Adipocyte (in vitro differentiated cells): ENCODE data around the gene EEF1AKMT4.

Source experiments
- DNase-seq: peaks from one replicate; pipeline ENCODE4 v3.0.0-alpha.2; 2015; ENCODE audit warnings: low read depth
- H3K27me3 ChIP-seq: replicated peaks from 2 replicates; pipeline ENCODE4 v1.7.0; 2013; ENCODE audit warnings: mild to moderate bottlenecking, low read length, moderate library complexity; ENCODE audit not compliant: control insufficient read depth, insufficient read depth
- H3K36me3 ChIP-seq: 2 replicates; pipeline ENCODE4 v1.7.0; 2013; ENCODE audit warnings: low read length, mild to moderate bottlenecking, moderate library complexity; ENCODE audit not compliant: control insufficient read depth, insufficient read depth, severe bottlenecking
- H3K4me1 ChIP-seq: 2 replicates; pipeline ENCODE4 v1.7.0; 2013; ENCODE audit warnings: mild to moderate bottlenecking, low read length, moderate library complexity; ENCODE audit not compliant: control insufficient read depth, insufficient read depth
- H3K4me3 ChIP-seq: 2 replicates; pipeline ENCODE4 v1.7.0; 2013; ENCODE audit warnings: mild to moderate bottlenecking, low read length, moderate library complexity
- H3K9ac ChIP-seq: 2 replicates; pipeline ENCODE4 v1.7.0; 2013; ENCODE audit warnings: mild to moderate bottlenecking, low read length, moderate library complexity
- H3K9me3 ChIP-seq: 2 replicates; pipeline ENCODE4 v1.7.0; 2013; ENCODE audit warnings: mild to moderate bottlenecking, low read length, moderate library complexity; ENCODE audit not compliant: control insufficient read depth

EEF1AKMT4 gene

DNA sequence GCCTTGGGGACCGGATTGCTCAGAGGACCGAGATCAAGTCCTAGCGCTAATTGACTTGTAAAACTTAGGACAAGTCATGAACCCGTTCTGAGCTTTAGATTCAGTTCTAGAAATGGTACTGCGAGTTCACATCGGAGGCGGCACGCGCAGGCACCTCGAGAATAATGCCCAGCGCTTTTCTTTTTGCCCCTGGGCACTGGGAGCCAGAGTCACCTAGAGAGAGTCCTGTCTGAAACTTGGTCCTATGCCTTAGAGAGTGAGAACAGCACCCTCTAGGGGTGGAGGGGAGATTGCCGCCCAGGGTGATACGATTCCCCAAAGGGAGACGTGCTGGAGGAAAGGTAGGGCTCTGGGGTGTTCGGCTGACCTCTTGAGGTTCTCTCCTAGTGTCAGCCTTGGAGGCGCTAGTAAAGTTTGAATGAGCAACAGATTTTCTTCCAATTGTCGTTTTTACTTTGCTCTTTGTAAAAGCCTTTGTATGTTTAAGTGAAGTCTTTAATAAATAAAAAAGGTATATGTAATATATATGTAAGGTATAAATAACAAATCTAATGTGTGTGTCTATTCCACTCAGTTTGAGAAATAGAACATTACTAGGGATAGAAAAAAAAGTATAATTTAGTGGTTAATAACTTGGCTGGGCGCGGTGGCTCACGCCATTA is 826 bp downstream of the EEF1AKMT4 start:
- H3K27me3 ChIP-seq, result no peaks in the 10 kb centered on the region
- peak; percentile 97 for DNase-seq
- peaks cover 4% of the 10 kb centered on the region for H3K36me3 ChIP-seq
- H3K9me3 ChIP-seq, result no peaks in the 10 kb centered on the region
- H3K4me3 ChIP-seq, result peak overlapping the region; percentile 98
- peak overlapping the region; percentile 95 for H3K9ac ChIP-seq
- peaks cover 10% of the 10 kb centered on the region for H3K4me1 ChIP-seq

DNA sequence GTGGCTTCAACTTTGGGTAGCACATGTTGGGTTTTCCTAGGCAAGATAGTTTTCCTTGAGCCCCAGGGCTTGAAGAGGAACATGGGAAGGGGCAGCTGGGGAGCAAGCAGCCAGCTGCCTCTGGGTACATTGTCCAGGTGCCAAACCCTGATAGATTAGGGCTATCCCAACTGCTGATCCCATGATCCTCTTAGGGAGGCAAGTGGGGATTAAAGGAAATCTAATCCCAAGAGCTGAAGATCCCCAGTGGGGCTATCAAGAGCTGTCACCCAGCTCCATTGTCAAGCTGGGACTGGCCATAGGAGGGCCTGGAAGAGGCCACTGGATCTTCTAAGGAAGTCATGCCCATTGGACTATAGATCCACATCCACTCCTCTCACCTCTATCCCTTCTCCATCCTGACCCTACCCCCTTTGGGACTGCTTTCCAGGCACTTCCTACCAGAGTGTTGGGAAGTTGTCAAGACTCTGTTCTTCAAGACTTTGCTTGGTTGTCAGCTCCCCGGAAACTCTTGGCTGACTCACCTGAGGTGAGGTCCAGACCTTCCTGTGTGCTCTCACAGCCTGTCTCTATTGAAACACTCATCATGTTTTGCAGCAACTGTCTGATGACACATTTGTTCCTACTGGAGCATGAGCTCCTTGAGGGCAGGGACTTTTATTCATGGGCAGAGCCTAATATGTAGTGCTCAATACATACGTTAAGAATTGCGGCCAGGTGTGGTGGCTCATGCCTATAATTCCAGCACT is 6.0 kb downstream of the EEF1AKMT4 start:
- no peak for DNase-seq
- Histone ChIP-seq H3K9me3 (no peaks in the 10 kb centered on the region), H3K4me1 (peaks cover 3% of the 10 kb centered on the region), H3K4me3 (no peak overlapping the region), H3K9ac (no peak overlapping the region), H3K36me3 (no peaks in the 10 kb centered on the region), H3K27me3 (no peaks in the 10 kb centered on the region)

DNA sequence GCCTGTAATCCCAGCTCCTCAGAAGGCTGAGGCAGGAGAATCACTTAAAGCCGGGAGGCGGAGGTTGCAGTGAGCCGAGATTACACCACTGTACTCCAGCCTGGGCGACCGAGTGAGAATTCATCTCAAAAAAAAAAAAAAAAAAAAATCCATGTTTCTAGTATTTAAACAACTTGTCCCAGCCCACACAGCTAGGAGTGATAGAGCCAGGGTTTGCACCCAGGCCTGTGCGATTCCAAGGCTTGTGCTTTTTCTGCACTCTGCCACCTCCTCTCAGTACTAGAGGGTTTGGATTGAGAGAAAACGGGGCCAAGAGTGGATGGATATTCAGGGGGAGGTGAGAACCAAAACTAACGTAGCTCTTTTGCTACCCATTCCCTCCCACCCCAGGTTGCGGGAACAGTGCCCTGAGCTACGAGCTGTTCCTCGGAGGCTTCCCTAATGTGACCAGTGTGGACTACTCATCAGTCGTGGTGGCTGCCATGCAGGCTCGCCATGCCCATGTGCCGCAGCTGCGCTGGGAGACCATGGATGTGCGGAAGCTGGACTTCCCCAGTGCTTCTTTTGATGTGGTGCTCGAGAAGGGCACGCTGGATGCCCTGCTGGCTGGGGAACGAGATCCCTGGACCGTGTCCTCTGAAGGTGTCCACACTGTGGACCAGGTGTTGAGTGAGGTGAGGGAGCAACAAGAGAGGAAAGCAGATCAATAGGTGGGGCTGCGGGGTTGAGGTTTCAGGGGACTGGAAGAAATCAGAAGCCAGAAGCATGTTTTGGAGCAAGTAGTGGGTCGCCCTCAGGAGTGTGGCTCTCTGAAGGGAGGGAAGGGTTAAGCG is 7.8 kb downstream of the EEF1AKMT4 start:
- Histone ChIP-seq H3K4me1 (peaks cover 10% of the 10 kb centered on the region), H3K9me3 (no peaks in the 10 kb centered on the region), H3K36me3 (no peaks in the 10 kb centered on the region), H3K27me3 (no peaks in the 10 kb centered on the region), H3K4me3 (no peak overlapping the region), H3K9ac (no peak overlapping the region)
- no peak for DNase-seq

DNA sequence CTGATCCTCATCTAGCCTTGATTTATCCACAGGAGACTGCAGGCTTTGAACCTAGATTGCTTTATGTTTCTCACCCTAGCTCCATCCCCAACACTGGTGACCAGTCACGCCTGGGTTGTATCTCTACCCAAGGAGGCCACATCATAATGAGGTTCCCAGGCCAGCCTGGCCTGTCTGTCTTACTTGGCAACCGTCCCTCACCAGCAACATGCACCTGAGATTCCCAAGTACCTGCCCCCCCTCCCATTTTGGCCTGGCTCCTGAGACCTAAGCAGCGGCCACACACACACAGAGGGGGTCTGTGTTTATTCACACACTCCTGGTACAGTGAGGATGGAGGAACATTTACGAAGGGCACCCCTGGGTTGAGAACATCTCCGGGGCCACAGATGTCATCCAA is 9.5 kb downstream of the EEF1AKMT4 start:
- Histone ChIP-seq H3K27me3 (peaks cover 6% of the 10 kb centered on the region), H3K4me1 (peaks cover 10% of the 10 kb centered on the region), H3K4me3 (no peak overlapping the region)

DNA sequence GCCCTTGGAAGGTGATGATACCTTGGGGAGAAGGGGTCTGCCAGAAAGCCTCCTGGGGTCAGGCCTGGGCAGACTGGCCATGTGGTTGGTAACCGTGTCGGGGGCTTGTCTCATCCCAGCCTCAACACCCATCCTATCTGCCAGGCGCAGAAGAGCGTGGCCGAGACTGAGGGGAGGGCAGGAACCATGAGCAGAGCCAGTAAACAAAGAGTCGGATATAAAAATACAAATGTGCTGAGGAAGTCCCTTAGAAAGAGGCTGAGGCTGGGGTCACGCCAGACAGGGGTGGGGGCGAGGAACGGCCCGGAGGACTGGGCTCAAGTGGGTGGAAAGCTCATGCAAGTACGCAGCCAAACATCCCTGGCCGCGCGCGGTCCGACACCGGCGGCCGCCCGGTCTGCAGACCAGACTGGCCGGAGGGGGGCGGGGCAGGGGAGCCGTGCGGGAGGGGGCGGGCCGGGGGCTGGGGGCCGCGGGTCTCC is 10.0 kb downstream of the EEF1AKMT4 start:
- Histone ChIP-seq H3K4me1 (peaks cover 10% of the 10 kb centered on the region), H3K4me3 (no peak overlapping the region), H3K27me3 (peaks cover 6% of the 10 kb centered on the region), H3K9ac (no peak overlapping the region), H3K9me3 (no peaks in the 10 kb centered on the region), H3K36me3 (no peaks in the 10 kb centered on the region)
- no peak for DNase-seq

More for the DNA sequence above, 9.5 kb downstream of the EEF1AKMT4 start:
- H3K9ac ChIP-seq, result no peak overlapping the region
- H3K36me3 ChIP-seq, result no peaks in the 10 kb centered on the region
- no peaks in the 10 kb centered on the region for H3K9me3 ChIP-seq
- no peak for DNase-seq

DNA sequence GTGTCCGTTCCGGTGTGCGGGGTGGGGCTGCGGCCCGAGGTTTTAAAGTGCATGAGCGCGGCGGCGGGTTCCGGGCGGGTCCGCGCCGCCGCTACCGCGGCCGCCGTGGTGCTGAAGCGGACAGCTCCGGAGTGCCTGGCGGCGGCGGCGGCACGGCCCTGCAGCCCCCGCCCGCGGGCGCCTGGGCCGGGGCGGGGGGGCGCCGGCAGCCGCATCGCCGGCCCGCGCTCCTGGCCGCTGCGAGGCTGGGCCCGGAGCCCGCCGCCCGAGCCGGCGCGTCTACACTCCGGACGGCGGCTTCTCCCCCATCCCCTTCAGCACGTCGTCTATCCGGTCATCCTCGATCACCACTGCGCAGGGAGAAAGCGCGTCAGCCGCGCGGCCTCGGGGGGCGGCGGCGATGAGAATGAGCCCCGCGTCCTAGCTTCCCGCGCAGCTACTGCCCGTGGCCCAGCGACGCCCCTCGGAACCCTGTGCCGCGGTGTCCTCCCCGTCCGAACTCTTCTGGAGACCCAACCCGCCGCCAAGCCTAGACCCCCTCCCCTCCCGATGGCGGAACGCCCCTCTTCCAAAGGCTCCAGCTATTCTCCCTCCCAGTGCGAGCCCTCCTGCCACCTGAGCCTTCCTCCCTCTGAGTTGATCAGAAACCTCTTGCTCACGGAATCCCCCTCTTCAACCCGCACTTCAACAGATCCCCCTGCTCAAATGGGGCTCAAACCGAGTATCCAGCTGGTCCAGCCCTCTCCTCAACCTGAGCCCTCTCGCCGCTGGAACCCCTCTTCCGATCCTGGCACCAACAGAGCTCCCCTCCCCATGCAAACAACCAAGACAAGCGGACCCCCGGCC is 10.6 kb downstream of the EEF1AKMT4 start:
- H3K9me3 ChIP-seq, result no peaks in the 10 kb centered on the region
- peaks cover 10% of the 10 kb centered on the region for H3K4me1 ChIP-seq
- no peak overlapping the region for H3K9ac ChIP-seq
- peak; percentile 77 for DNase-seq
- peaks cover 6% of the 10 kb centered on the region for H3K27me3 ChIP-seq
- H3K36me3 ChIP-seq, result no peaks in the 10 kb centered on the region
- H3K4me3 ChIP-seq, result no peak overlapping the region

DNA sequence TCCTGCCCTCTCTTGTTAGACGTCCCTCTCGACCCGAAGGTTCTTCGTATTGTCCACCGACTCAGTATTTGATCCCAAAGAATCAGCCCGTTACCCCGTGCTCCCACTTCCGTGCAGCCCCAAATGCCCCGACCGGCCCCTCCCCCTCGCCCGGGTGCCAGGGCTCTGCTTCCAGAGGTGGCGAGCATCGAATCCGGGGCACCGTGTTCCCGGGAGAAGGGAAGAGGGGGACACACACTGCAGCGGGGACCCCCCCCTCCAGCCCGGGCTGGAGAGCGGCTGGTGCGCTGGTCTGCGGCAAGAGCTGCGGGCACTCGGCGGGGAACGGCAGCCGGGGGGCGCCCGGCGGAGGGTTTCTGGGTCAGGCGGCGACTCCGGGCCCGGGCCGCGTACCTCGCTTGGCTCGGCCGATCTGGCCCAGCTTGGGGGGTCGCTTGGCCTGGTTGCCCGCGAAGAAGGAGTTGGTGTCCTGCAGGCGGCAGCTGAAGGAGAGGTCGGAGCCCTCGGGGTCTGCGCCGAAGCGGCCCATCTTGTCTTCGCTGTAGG is 11.3 kb downstream of the EEF1AKMT4 start:
- peaks cover 6% of the 10 kb centered on the region for H3K27me3 ChIP-seq
- H3K4me1 ChIP-seq, result peaks cover 10% of the 10 kb centered on the region
- peak overlapping the region; percentile 41 for H3K4me3 ChIP-seq
- no peak overlapping the region for H3K9ac ChIP-seq
- peak; percentile 4 for DNase-seq
- no peaks in the 10 kb centered on the region for H3K36me3 ChIP-seq
- H3K9me3 ChIP-seq, result no peaks in the 10 kb centered on the region

DNA sequence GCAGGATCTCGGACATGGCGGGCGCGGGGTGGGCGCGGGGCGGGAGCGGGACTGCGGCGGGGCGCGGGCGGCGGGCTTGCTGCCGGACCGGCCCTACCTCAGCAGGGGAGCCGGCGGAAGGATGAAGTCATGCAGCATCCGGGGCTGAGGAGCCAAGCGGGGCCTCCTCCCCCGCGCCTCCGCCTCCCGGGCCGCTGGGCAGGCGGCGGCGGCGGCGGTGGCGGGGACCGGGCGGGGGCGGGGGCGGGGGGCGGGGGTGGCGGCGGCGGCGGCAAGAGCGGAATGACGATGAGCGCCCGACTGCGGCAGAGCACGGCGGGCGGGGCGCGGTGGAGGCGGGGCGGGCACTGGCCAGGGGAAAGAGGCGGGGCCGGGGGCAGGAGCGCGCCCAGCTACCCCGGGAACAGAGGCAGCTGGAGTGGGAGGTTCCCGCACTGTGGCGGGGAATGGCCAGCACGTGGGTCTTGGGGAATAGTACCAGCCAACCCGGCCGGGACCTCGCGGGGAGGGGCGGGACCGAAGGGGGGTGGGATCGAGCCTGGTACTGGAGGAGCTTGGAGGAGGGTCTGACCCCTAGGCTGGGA is 11.9 kb downstream of the EEF1AKMT4 start, which contains the start of gene CAMK2N2:
TSS of gene CAMK2N2 (minus strand) at position 284 of the 584 bp plus-strand sequence. CDS start at position 16, 268 bp downstream.
- Histone ChIP-seq H3K36me3 (no peaks in the 10 kb centered on the region), H3K4me3 (peak within 1 kb of the TSS; percentile 74), H3K9me3 (no peaks in the 10 kb centered on the region), H3K27me3 (peaks cover 6% of the 10 kb centered on the region), H3K9ac (no peak within 1 kb of the TSS), H3K4me1 (peaks cover 10% of the 10 kb centered on the region)
- peak; percentile 72 for DNase-seq

DNA sequence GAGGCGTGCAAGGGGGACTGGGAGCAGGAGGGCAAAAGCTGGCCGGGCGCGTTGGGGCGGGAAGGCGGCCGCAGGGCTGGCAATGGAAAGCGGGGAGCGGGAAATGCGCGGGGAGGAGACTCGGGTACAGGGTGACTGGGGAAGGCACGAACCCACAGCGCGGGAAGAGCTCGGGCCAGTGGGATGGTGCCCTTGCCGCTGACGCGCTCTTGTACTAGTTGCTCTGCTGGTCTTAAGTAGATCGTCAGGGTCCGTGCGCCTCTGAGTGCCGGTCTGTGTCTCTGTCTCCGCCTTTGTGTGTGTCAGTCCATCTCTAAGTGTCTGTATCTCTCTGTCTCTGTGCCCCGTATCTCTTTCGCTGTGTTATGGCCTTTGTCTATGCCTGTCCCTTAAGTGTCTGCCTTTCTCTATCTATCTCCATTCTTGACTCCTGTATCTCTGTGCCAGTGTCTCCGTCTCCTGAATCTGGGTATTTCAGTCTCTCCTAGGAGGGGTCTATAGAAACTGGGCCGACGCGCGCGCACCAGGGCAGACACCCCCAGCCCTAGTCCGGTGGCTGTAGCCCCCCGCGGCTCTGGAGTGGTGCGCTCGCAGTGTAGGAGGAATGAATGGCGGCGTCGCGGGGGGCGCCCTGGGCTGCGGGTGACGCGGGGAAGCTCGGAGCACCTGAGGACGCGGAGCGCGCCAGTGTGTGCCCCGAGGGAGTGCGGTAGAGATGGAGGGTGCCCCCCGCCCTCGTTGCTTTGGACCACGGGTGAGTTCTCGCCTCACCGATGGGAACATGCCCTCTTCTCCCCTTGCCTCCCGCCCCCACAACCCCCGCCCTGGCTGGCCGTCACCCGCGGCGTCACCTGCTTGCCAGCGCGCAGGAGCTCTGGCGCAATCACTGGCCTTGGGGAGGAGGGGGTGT is 12.6 kb downstream of the EEF1AKMT4 start:
- H3K27me3 ChIP-seq, result peaks cover 6% of the 10 kb centered on the region
- no peaks in the 10 kb centered on the region for H3K9me3 ChIP-seq
- no peak overlapping the region for H3K9ac ChIP-seq
- peak overlapping the region; percentile 74 for H3K4me3 ChIP-seq
- peak; percentile 44 for DNase-seq
- peaks cover 10% of the 10 kb centered on the region for H3K4me1 ChIP-seq
- no peaks in the 10 kb centered on the region for H3K36me3 ChIP-seq
